Measurements from ENCODE around the gene PTPRM. TPM values are rescaled to one million over a fixed set of nuclear protein-coding genes. Genes with fewer than 3 reads are reported as not detected.

PTPRM gene
- total RNA-seq, 1 experiment from 2014 or later, result 6.2 TPM

DNA sequence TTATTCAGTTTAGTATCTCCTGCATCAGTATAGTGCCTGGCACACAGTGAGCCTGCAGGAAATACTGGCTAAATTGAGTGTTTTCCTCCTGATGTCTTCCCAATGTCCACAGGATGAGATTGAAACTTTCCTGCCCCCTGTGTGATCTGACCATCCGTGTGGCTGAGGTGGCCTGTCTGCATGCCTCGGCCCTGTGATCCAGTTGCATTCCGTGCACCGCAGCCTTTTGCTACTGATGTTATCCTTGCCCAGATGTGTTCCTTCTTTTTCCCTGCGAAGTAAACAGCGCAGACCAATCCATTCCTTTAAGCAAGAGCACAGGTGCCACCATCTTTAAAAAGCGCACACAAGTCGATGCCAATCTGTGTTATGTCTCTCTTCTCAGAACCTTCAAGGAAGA, 462.6 kb downstream of the PTPRM start:
- Histone ChIP-seq H2AK5ac (ENCODE audit: insufficient read length, low read length) (no peak overlapping the region), H3K56ac (ENCODE audit: insufficient read length, low read depth, low read length) (no peak overlapping the region), H3K14ac (ENCODE audit: insufficient read depth, low read length) (no peak overlapping the region), H3K79me2 (ENCODE audit: insufficient read depth, low read length) (no peaks in the 10 kb centered on the region), H2BK120ac (ENCODE audit: low read depth, low read length, poor library complexity, severe bottlenecking) (no peak overlapping the region), H4K8ac (replicated peaks; ENCODE audit: insufficient read length, low read depth, low read length) (no peak overlapping the region), H3K27me3 (ENCODE audit: insufficient read depth, low read length) (no peaks in the 10 kb centered on the region), H2BK12ac (ENCODE audit: insufficient read length, low read depth, low read length) (no peak overlapping the region), H3K4me2 (ENCODE audit: insufficient read depth, insufficient read length, low read length) (no peak overlapping the region), H3K9me3 (ENCODE audit: control insufficient read depth, low read depth, low read length) (no peaks in the 10 kb centered on the region), H3K23me2 (ENCODE audit: insufficient read length, low read depth, low read length, poor library complexity, severe bottlenecking) (no peaks in the 10 kb centered on the region), H3T11ph (ENCODE audit: low read length) (no peak overlapping the region), H3K23ac (ENCODE audit: insufficient read length, low read depth, low read length) (no peak overlapping the region), H4K5ac (ENCODE audit: insufficient read length, low read depth, low read length) (no peak overlapping the region), H3K9ac (ENCODE audit: extremely low read depth, insufficient read length, low read length) (no peak overlapping the region), H3K4me1 (ENCODE audit: insufficient read depth, low read length) (peaks cover 13% of the 10 kb centered on the region; the same call in 1 of the 2 replicates), H2AFZ (ENCODE audit: low read length) (no peak overlapping the region), H3K27ac (ENCODE audit: insufficient read length, low read depth, low read length) (no peak overlapping the region), H3K18ac (ENCODE audit: insufficient read length, low read depth, low read length) (no peak overlapping the region), H2BK15ac (ENCODE audit: low read depth, low read length) (no peak overlapping the region), H4K20me1 (ENCODE audit: control insufficient read depth, insufficient read depth, insufficient read length) (no peaks in the 10 kb centered on the region), H4K91ac (ENCODE audit: insufficient read length, low read depth, low read length) (no peak overlapping the region), H2BK5ac (ENCODE audit: insufficient read length, low read length) (no peak overlapping the region), H3K4ac (ENCODE audit: low read depth, low read length) (no peak overlapping the region), H3K79me1 (ENCODE audit: insufficient read depth, low read depth, low read length, poor library complexity, severe bottlenecking) (no peaks in the 10 kb centered on the region), H2BK20ac (ENCODE audit: low read depth, low read length, poor library complexity, severe bottlenecking) (no peak overlapping the region)
- Mint-ChIP-seq H3K9me3 (no peaks in the 10 kb centered on the region), H3K27ac (no peak overlapping the region), H3K36me3 (ENCODE audit: insufficient read depth in 1 of 3, low read depth in 3 of 3) (no peaks in the 10 kb centered on the region; a peak in 1 of 7 replicates), H3K27me3 (ENCODE audit: low read depth) (no peaks in the 10 kb centered on the region), H3K4me1 (peaks cover 13 to 15% of the 10 kb centered on the region in 2 experiments), H3K4me3 (no peak overlapping the region)
- TF ChIP-seq, protein P1, sequence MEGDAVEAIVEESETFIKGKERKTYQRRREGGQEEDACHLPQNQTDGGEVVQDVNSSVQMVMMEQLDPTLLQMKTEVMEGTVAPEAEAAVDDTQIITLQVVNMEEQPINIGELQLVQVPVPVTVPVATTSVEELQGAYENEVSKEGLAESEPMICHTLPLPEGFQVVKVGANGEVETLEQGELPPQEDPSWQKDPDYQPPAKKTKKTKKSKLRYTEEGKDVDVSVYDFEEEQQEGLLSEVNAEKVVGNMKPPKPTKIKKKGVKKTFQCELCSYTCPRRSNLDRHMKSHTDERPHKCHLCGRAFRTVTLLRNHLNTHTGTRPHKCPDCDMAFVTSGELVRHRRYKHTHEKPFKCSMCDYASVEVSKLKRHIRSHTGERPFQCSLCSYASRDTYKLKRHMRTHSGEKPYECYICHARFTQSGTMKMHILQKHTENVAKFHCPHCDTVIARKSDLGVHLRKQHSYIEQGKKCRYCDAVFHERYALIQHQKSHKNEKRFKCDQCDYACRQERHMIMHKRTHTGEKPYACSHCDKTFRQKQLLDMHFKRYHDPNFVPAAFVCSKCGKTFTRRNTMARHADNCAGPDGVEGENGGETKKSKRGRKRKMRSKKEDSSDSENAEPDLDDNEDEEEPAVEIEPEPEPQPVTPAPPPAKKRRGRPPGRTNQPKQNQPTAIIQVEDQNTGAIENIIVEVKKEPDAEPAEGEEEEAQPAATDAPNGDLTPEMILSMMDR (conservative IDR thresholded peaks at IDR 0.05), result no peak
- DNase-seq, result no peak
- no CpG with 5 or more reads among the region's 8 CpGs for WGBS (ENCODE audit: extremely low coverage, insufficient read length, low lambda C conversion rate)
